H9 (cell line): ENCODE measurements around the gene EHBP1. TPM values are rescaled to one million over a fixed set of nuclear protein-coding genes. Genes with fewer than 3 reads are reported as not detected.

Source experiments
- DNase-seq: peaks from one replicate; pipeline ENCODE4 v3.0.0-alpha.2; 2017
- H2AFZ ChIP-seq: one replicate; pipeline ENCODE4 v1.6.1; 2013; ENCODE audit warnings: mild to moderate bottlenecking, low read length, control low read depth, moderate library complexity
- H2AK5ac ChIP-seq: 2 replicates; pipeline ENCODE4 v1.6.1; 2013; ENCODE audit warnings: low read length, control low read depth, mixed read lengths; ENCODE audit not compliant: insufficient read length
- H2BK120ac ChIP-seq: one replicate; pipeline ENCODE4 v1.6.1; 2013; ENCODE audit warnings: low read depth, mild to moderate bottlenecking, low read length, control low read depth, inconsistent platforms; ENCODE audit not compliant: poor library complexity, severe bottlenecking
- H2BK12ac ChIP-seq: 2 replicates; pipeline ENCODE4 v1.6.1; 2013; ENCODE audit warnings: low read length, control low read depth, mixed read lengths, low read depth; ENCODE audit not compliant: insufficient read length
- H2BK15ac ChIP-seq: 2 replicates; pipeline ENCODE4 v1.6.1; 2013; ENCODE audit warnings: low read depth, low read length, control low read depth
- H2BK20ac ChIP-seq: one replicate; pipeline ENCODE4 v1.6.1; 2013; ENCODE audit warnings: low read depth, mild to moderate bottlenecking, low read length, control low read depth, inconsistent platforms; ENCODE audit not compliant: poor library complexity, severe bottlenecking
- H2BK5ac ChIP-seq: 2 replicates; pipeline ENCODE4 v1.6.1; 2013; ENCODE audit warnings: low read length, control low read depth, mixed read lengths; ENCODE audit not compliant: insufficient read length
- H3K14ac ChIP-seq: 2 replicates; pipeline ENCODE4 v1.6.1; 2013; ENCODE audit warnings: low read length, control low read depth; ENCODE audit not compliant: insufficient read depth
- H3K18ac ChIP-seq: 2 replicates; pipeline ENCODE4 v1.6.1; 2013; ENCODE audit warnings: low read depth, mild to moderate bottlenecking, mixed read lengths, low read length, control low read depth; ENCODE audit not compliant: insufficient read length
- H3K23ac ChIP-seq: 2 replicates; pipeline ENCODE4 v1.6.1; 2013; ENCODE audit warnings: low read length, control low read depth, mixed read lengths, low read depth; ENCODE audit not compliant: insufficient read length
- H3K23me2 ChIP-seq: 2 replicates; pipeline ENCODE4 v1.6.1; 2013; ENCODE audit warnings: low read depth, mild to moderate bottlenecking, mixed read lengths, low read length, control low read depth; ENCODE audit not compliant: insufficient read length, poor library complexity, severe bottlenecking
- H3K27ac ChIP-seq: 2 replicates; pipeline ENCODE4 v1.5.1; 2013; ENCODE audit warnings: low read length, control low read depth, mixed read lengths, low read depth; ENCODE audit not compliant: insufficient read length
- H3K27me3 ChIP-seq: 2 replicates; pipeline ENCODE4 v1.6.1; 2013; ENCODE audit warnings: low read length, control low read depth, inconsistent platforms; ENCODE audit not compliant: insufficient read depth
- H3K4ac ChIP-seq: 2 replicates; pipeline ENCODE4 v1.6.1; 2013; ENCODE audit warnings: low read depth, mild to moderate bottlenecking, control low read depth, inconsistent platforms, low read length, moderate library complexity
- H3K4me1 ChIP-seq: 2 replicates; pipeline ENCODE4 v1.6.1; 2013; ENCODE audit warnings: low read length, control low read depth, inconsistent platforms; ENCODE audit not compliant: insufficient read depth
- H3K4me2 ChIP-seq: 2 replicates; pipeline ENCODE4 v1.6.1; 2013; ENCODE audit warnings: low read length, control low read depth, mixed read lengths; ENCODE audit not compliant: insufficient read length, insufficient read depth
- H3K56ac ChIP-seq: 2 replicates; pipeline ENCODE4 v1.6.1; 2013; ENCODE audit warnings: low read depth, mild to moderate bottlenecking, mixed read lengths, low read length, control low read depth; ENCODE audit not compliant: insufficient read length
- H3K79me1 ChIP-seq: 2 replicates; pipeline ENCODE4 v1.6.1; 2013; ENCODE audit warnings: low read depth, mild to moderate bottlenecking, moderate library complexity, low read length, control low read depth, inconsistent platforms; ENCODE audit not compliant: insufficient read depth, poor library complexity, severe bottlenecking
- H3K79me2 ChIP-seq: 2 replicates; pipeline ENCODE4 v1.6.1; 2013; ENCODE audit warnings: low read length, control low read depth, inconsistent platforms; ENCODE audit not compliant: insufficient read depth
- H3K9ac ChIP-seq: 2 replicates; pipeline ENCODE4 v1.6.1; 2013; ENCODE audit warnings: low read length, control low read depth, mixed read lengths; ENCODE audit not compliant: insufficient read length; ENCODE audit errors: extremely low read depth
- H3K9me3 ChIP-seq: one replicate; pipeline ENCODE4 v1.6.1; 2013; ENCODE audit warnings: low read depth, low read length, inconsistent platforms; ENCODE audit not compliant: control insufficient read depth
- H3T11ph ChIP-seq: one replicate; pipeline ENCODE4 v1.6.1; 2013; ENCODE audit warnings: mild to moderate bottlenecking, low read length, control low read depth, inconsistent platforms
- H4K20me1 ChIP-seq: one replicate; pipeline ENCODE4 v1.6.1; 2013; ENCODE audit not compliant: control insufficient read depth, insufficient read length, insufficient read depth
- H4K5ac ChIP-seq: 2 replicates; pipeline ENCODE4 v1.6.1; 2013; ENCODE audit warnings: low read depth, mild to moderate bottlenecking, mixed read lengths, low read length, control low read depth; ENCODE audit not compliant: insufficient read length
- H4K8ac ChIP-seq: replicated peaks from 2 replicates; pipeline ENCODE4 v1.6.1; 2013; ENCODE audit warnings: low read length, control low read depth, mixed read lengths, low read depth; ENCODE audit not compliant: insufficient read length
- H4K91ac ChIP-seq: 2 replicates; pipeline ENCODE4 v1.6.1; 2013; ENCODE audit warnings: low read depth, mild to moderate bottlenecking, moderate library complexity, mixed read lengths, low read length, control low read depth; ENCODE audit not compliant: insufficient read length
- H3K27ac Mint-ChIP-seq, 3 experiments: 2 replicates in 2 of 3; 3 replicates in 1 of 3; pipeline ENCODE4 v1.8.0; 2020 to 2021; ENCODE audit warnings: mixed read lengths in 3 of 3, mild to moderate bottlenecking in 1 of 3, moderate library complexity in 1 of 3
- H3K27me3 Mint-ChIP-seq: 2 replicates; pipeline ENCODE4 v1.8.0; 2021; ENCODE audit warnings: low read depth, mild to moderate bottlenecking, moderate library complexity, mixed read lengths
- H3K36me3 Mint-ChIP-seq, 3 experiments: 2 replicates in 2 of 3; 3 replicates in 1 of 3; pipeline ENCODE4 v1.8.0; 2020 to 2021; ENCODE audit warnings: low read depth in 3 of 3, mixed read lengths in 3 of 3; ENCODE audit not compliant: insufficient read depth in 1 of 3
- H3K4me1 Mint-ChIP-seq, 2 experiments: 2 replicates each; pipeline ENCODE4 v1.8.0; 2020; ENCODE audit warnings: mixed read lengths in 2 of 2
- H3K4me3 Mint-ChIP-seq, 2 experiments: 2 replicates in 1 of 2; 3 replicates in 1 of 2; pipeline ENCODE4 v1.8.0; 2020 to 2021; ENCODE audit warnings: mild to moderate bottlenecking in 2 of 2, mixed read lengths in 2 of 2, moderate library complexity in 1 of 2
- H3K9me3 Mint-ChIP-seq, 2 experiments: 2 replicates in 1 of 2; 3 replicates in 1 of 2; pipeline ENCODE4 v1.8.0; 2020; ENCODE audit warnings: mild to moderate bottlenecking in 2 of 2, mixed read lengths in 2 of 2, moderate library complexity in 1 of 2
- CTCF ChIP-seq: fragments of 200-600 bp; sonication (generic); conservative IDR thresholded peaks from 3 replicates; pipeline ENCODE4 v1.8.0; 2021; ENCODE audit warnings: antibody characterized with exemption, mild to moderate bottlenecking
- WGBS: extraction: QIAGEN DNeasy Blood & Tissue Kit; methylation state at CpG from one replicate; pipeline ENCODE4 v1.1.7; 2013; ENCODE audit warnings: missing lambda C conversion rate, low lambda C conversion rate, mixed read lengths; ENCODE audit not compliant: insufficient read length; ENCODE audit errors: extremely low coverage; 5-methylcytosine and 5-hydroxymethylcytosine counted together
- total RNA-seq: library from RNA; stranded (reverse); gene quantifications from 2 replicates; pipeline ENCODE4 v1.2.1, GENCODE V29; 2021

Gene EHBP1
- total RNA-seq, 1 experiment from 2014 or later, result 35.6 TPM

GRCh38 chr2:62741127-62741526 is 35.6 kb downstream of the EHBP1 start:
- Mint-ChIP-seq H3K4me3 (no peak overlapping the region), H3K4me1 (peaks cover 52 to 56% of the 10 kb centered on the region in 2 experiments), H3K36me3 (no peaks in the 10 kb centered on the region), H3K27ac (0 out of 7 replicates have a peak overlapping the region, but pooled peaks of 1 of the 3 experiments have one; percentile 35), H3K27me3 (no peaks in the 10 kb centered on the region), H3K9me3 (no peaks in the 10 kb centered on the region)
- no peak overlapping the region for H4K8ac ChIP-seq
- H4K5ac ChIP-seq, result no peak overlapping the region
- H4K20me1 ChIP-seq, result no peaks in the 10 kb centered on the region
- no peak overlapping the region for H2BK120ac ChIP-seq
- peaks cover 5% of the 10 kb centered on the region; the same call in 1 of the 2 replicates for H3K4me1 ChIP-seq
- H3K23ac ChIP-seq, result no peak overlapping the region
- H2AK5ac ChIP-seq, result no peak overlapping the region
- DNase-seq, result no peak
- no peaks in the 10 kb centered on the region; the same call in 1 of the 2 replicates for H3K79me2 ChIP-seq
- no peak overlapping the region for H3K9ac ChIP-seq
- H3K14ac ChIP-seq, result no peak overlapping the region
- no peaks in the 10 kb centered on the region for H3K9me3 ChIP-seq
- no peak overlapping the region for H2BK20ac ChIP-seq
- no peak overlapping the region for H2AFZ ChIP-seq
- H2BK5ac ChIP-seq, result no peak overlapping the region
- no peak overlapping the region for H3T11ph ChIP-seq
- no peaks in the 10 kb centered on the region for H3K79me1 ChIP-seq
- H3K18ac ChIP-seq, result no peak overlapping the region
- TF ChIP-seq CTCF, result no peak
- no peak overlapping the region for H3K56ac ChIP-seq
- H3K23me2 ChIP-seq, result no peaks in the 10 kb centered on the region
- no peak overlapping the region for H2BK15ac ChIP-seq
- H3K27ac ChIP-seq, result no peak overlapping the region
- no CpG with 5 or more reads among the region's 3 CpGs for WGBS
- H3K4ac ChIP-seq, result no peak overlapping the region
- H2BK12ac ChIP-seq, result no peak overlapping the region
- H3K4me2 ChIP-seq, result no peak overlapping the region
- no peaks in the 10 kb centered on the region for H3K27me3 ChIP-seq
- H4K91ac ChIP-seq, result no peak overlapping the region
